Epithelial cell of esophagus (primary cell): ENCODE results near the gene CLEC4C.

Source experiments
- DNase-seq: peaks from one replicate; pipeline ENCODE4 v3.0.0; 2010; ENCODE audit warnings: low read depth
- H3K4me3 ChIP-seq: 2 replicates; pipeline ENCODE4 v1.5.1; 2011; ENCODE audit warnings: mild to moderate bottlenecking, low read length, control low read depth
- CTCF ChIP-seq: IDR thresholded peaks from 2 replicates; pipeline ENCODE4 v1.5.1; 2011; ENCODE audit warnings: low read depth, mild to moderate bottlenecking, low read length, control low read depth, inconsistent platforms; ENCODE audit not compliant: insufficient read depth; ENCODE audit errors: missing control alignments

CLEC4C gene

GRCh38 chr12:7719946-7720730 lies 27.0 kb downstream of the CLEC4C start:
- DNase-seq: no peak
- no peak for TF ChIP-seq CTCF
- H3K4me3 ChIP-seq: no peak overlapping the region

GRCh38 chr12:7716381-7716780 lies 30.8 kb downstream of the CLEC4C start:
- DNase-seq: peak; percentile 2
- TF ChIP-seq CTCF: no peak
- H3K4me3 ChIP-seq: no peak overlapping the region

- no peak overlapping the region for H3K4me3 ChIP-seq
- TF ChIP-seq CTCF: no peak
- no peak for DNase-seq
Measured at GRCh38 chr12:7712841-7713442, 34.2 kb downstream of the CLEC4C start.

GRCh38 chr12:7711133-7711532 lies 36.0 kb downstream of the CLEC4C start, which contains the start of gene DPPA3:
DPPA3 (plus strand) TSS chr12:7711433; CDS start chr12:7711571, 138 bp downstream.
- no peak within 1 kb of the TSS for H3K4me3 ChIP-seq
- TF ChIP-seq CTCF: no peak
- no peak for DNase-seq

GRCh38 chr12:7709969-7710675 lies 37.1 kb downstream of the CLEC4C start:
- no peak for TF ChIP-seq CTCF
- DNase-seq: no peak
- H3K4me3 ChIP-seq: no peak overlapping the region

- H3K4me3 ChIP-seq: no peak overlapping the region
- no peak for TF ChIP-seq CTCF
- no peak for DNase-seq
Measured at GRCh38 chr12:7705846-7706245, 41.3 kb downstream of the CLEC4C start.
